Brain microvascular endothelial cell (primary cell): ENCODE data around the gene ABCC11.
"Not testable (repeated sequence)": the region's sequence is repeated elsewhere in the genome, so short reads cannot be mapped to it uniquely, and the experiment has no call there.

Experiments used
- DNase-seq: peaks from one replicate; pipeline ENCODE4 v3.0.0-alpha.2; 2020
- H3K27ac ChIP-seq: fragments of 250-450 bp; sonication (Bioruptor Pico); 2 replicates; pipeline ENCODE4 v1.5.1; 2020; ENCODE audit warnings: mild to moderate bottlenecking, moderate library complexity
- H3K27me3 ChIP-seq: fragments of 250-450 bp; sonication (Bioruptor Pico); replicated peaks from 2 replicates; pipeline ENCODE4 v1.5.1; 2020; ENCODE audit warnings: mild to moderate bottlenecking
- H3K36me3 ChIP-seq: fragments of 250-450 bp; sonication (Bioruptor Pico); replicated peaks from 2 replicates; pipeline ENCODE4 v1.5.1; 2020; ENCODE audit warnings: mild to moderate bottlenecking
- H3K4me3 ChIP-seq: 2 replicates; pipeline ENCODE4 v1.5.1; 2011; ENCODE audit warnings: low read depth, mild to moderate bottlenecking, control low read depth, low read length, moderate library complexity
- in situ Hi-C: cut with HindIII; loops from 2 replicates; pipeline ENCODE4 v1.10.0; 2017; ENCODE audit warnings: low sequenced_read_pairs, low pct_ligation_motif_present
- TF ChIP-seq, protein P1 (sequence below): IDR thresholded peaks from 2 replicates; pipeline ENCODE4 v1.5.1; 2011; ENCODE audit warnings: low read depth, mild to moderate bottlenecking, moderate library complexity, low read length, control low read depth, inconsistent platforms; ENCODE audit errors: missing control alignments

Gene ABCC11

DNA sequence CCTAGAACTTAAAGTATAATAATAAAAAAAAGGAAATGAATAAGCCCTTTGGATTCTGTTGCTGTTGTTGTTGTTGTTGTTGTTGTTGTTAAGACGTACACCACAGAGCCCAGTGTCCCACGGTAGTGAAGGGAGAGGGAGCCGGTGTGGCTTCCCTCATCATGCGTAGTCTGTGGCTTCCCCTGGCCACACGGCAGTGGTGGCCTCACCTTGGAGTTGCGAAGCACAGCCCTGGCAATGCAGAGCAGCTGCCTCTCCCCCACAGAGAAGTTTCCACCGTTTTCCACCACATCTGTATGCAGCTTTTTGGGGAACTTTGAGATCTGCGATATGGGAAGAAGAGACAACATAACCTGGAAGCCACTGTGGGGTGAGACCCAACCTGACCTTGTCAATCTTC is 77.4 kb downstream of the ABCC11 start:
- in situ Hi-C loops, result no loop called here
- TF ChIP-seq, protein P1, sequence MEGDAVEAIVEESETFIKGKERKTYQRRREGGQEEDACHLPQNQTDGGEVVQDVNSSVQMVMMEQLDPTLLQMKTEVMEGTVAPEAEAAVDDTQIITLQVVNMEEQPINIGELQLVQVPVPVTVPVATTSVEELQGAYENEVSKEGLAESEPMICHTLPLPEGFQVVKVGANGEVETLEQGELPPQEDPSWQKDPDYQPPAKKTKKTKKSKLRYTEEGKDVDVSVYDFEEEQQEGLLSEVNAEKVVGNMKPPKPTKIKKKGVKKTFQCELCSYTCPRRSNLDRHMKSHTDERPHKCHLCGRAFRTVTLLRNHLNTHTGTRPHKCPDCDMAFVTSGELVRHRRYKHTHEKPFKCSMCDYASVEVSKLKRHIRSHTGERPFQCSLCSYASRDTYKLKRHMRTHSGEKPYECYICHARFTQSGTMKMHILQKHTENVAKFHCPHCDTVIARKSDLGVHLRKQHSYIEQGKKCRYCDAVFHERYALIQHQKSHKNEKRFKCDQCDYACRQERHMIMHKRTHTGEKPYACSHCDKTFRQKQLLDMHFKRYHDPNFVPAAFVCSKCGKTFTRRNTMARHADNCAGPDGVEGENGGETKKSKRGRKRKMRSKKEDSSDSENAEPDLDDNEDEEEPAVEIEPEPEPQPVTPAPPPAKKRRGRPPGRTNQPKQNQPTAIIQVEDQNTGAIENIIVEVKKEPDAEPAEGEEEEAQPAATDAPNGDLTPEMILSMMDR, result no peak
- H3K27ac ChIP-seq, result no peak overlapping the region

DNA sequence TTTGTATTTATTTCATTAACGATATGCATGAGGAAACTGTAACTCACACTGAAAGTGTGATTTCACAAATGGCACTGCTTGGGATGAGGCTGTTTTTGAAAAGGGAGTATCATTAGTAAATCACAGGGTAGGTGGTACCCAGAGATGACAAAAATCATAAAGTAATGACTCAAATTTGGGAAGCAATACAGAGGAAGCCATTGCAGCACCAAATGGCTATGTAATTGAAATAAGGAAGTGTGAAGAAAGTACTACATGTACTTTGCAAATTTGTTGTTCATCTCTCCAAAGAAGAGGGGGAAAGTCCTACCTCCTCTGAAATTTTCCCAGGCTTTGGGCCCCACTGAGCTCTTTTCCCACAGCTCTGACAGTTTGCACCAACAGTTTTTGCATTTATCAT is 79.3 kb downstream of the ABCC11 start:
- H3K27me3 ChIP-seq, result no peaks in the 10 kb centered on the region
- no peak overlapping the region for H3K4me3 ChIP-seq
- H3K27ac ChIP-seq, result no peak overlapping the region
- TF ChIP-seq, protein P1, result no peak
- DNase-seq, result no peak
- in situ Hi-C loops, result no loop called here
- H3K36me3 ChIP-seq, result no peaks in the 10 kb centered on the region

More for the DNA sequence above, 77.4 kb downstream of the ABCC11 start:
- Histone ChIP-seq H3K27me3 (no peaks in the 10 kb centered on the region), H3K36me3 (no peaks in the 10 kb centered on the region), H3K4me3 (no peak overlapping the region)
- DNase-seq, result no peak

DNA sequence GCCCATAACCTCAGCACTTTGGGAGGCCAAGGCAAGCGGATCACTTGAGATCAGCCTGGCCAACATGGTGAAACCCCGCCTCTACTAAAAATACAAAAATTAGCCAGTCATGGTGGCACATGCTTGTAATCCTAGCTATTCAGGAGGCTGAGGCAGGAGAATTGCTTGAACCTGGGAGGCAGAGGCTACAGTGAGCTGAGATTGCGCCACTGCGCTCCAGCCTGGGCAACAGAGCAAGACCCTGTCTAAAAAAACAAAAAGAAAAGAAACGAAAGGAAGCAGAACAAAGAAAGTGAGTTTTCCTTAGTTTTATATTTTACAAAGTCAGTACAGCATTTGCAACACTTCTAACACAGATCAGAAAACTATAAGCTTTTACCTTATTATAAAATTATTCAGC is 80.7 kb downstream of the ABCC11 start:
- H3K4me3 ChIP-seq, H3K27ac ChIP-seq, H3K27me3 ChIP-seq, in situ Hi-C loops, H3K36me3 ChIP-seq, DNase-seq: not testable (repeated sequence)

DNA sequence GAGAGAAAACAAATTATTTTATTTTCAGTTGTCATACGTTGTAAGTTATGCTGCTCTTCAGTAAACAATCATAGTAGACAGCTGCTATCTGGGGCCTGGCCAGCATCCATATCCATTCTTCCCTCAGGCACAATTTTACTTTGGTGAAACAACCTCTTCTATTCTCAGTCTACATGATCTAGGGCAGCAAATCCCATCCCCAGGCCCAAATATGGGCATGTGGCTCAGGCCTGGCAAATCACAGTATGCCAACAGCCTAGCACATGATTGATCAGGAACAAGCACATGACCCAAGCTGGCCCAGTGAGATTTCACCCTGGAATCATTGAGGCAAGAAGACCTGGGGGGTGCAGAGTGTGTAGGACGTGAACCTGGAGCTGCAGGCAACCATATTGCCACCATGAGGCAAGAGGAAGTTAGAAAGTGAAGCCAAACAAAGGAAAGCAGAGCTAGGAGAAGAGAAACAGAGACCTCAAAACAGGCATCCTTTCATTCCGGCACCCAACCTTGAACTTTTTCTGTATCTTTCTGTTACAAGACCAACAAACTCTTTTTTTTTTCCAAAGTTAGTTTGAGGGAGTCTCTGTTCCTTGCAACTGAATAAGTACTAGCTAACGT is 81.3 kb downstream of the ABCC11 start:
- Histone ChIP-seq H3K36me3 (no peaks in the 10 kb centered on the region), H3K27ac (no peak overlapping the region), H3K4me3 (no peak overlapping the region), H3K27me3 (no peaks in the 10 kb centered on the region)
- TF ChIP-seq, protein P1, result no peak
- in situ Hi-C loops, result no loop called here
- DNase-seq, result peak; percentile 7

DNA sequence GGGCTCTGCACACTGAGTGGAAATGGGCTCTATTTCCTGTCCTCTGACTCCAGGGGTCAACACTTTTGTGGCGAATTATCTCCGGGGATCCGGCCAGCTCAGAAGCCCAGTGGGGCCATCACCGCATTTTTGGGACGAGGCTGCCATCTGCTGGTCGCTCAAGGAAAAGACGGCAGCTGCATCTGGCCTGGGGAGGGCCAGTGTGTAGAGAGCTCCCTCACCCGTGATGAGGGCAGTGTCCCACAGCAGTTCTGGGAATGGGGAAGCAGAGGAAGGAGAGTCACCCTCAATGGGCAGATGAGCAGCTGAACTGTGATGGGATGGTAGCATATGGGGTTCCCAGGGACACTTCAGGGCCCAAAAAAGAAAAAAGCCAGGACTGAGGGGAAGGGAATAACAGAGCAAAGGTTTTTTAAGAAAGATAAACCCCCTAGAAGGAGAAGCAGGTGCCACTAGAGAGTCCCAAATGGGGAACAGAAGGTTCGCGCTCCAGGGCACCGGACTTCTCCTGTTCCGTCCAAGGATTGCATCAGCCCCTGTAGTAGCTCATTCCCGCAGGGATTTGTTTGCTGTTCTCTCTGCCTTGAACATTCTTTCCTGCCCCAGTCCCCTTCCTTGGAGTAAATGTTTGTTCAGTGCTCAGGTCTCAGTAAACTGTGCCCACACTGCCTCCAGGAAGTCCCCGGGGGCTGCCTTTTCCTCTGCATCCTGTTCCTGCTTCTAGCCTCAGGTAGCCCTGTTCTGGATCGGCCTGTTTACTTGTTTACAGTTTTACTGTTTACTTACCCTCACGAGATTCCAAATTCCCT is 82.2 kb downstream of the ABCC11 start:
- peak; percentile 75 for DNase-seq
- in situ Hi-C loops, result no loop called here
- TF ChIP-seq, protein P1, result peak; percentile 89
- Histone ChIP-seq H3K27ac (no peak overlapping the region), H3K4me3 (peak overlapping the region; percentile 17), H3K27me3 (no peaks in the 10 kb centered on the region), H3K36me3 (no peaks in the 10 kb centered on the region)

DNA sequence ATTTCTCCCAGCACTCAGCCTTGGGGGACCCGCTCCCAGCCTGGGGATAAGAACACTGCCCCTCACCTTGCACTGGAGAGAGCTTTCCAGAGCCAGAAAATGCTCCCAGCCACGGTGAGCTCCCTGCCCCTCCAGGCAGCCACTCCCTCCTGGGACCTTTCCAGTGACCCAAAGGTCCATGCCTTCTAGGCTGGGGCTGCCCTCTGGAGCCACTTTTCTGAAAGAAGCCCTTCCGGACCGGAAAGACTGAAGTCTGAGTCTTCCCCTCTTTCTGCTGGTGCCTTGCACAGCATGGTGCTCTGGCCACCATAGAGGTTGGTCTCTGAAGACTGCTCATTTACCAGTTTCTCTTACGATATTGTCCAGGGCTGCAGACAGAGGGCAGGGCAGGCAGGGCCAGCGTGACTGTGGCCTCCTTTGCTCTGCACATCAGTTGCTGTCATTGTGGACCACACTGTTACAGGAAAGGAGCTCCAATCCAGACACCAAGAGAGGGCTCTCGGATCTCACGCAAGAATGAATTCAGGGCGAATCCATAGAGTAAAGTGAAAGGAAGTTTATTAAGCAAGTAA is 84.4 kb downstream of the ABCC11 start:
- TF ChIP-seq, protein P1, result no peak
- H3K27ac ChIP-seq, result no peak overlapping the region
- no peak overlapping the region for H3K4me3 ChIP-seq
- no peaks in the 10 kb centered on the region for H3K27me3 ChIP-seq
- in situ Hi-C loops, result no loop called here
- no peak for DNase-seq
- no peaks in the 10 kb centered on the region for H3K36me3 ChIP-seq
